Endodermal cell (in vitro differentiated cells): ENCODE results near the gene RASGEF1C. TPM values are rescaled to one million over a fixed set of nuclear protein-coding genes. Genes with fewer than 3 reads are reported as not detected.

ENCODE experiments used
- DNase-seq: peaks from one replicate; pipeline ENCODE4 v3.0.0-alpha.2; 2017
- H3K27ac ChIP-seq: 2 replicates; pipeline ENCODE4 v1.5.1; 2013; ENCODE audit warnings: mild to moderate bottlenecking, low read depth, low read length, moderate library complexity
- H3K27me3 ChIP-seq: 2 replicates; pipeline ENCODE4 v1.6.1; 2013; ENCODE audit warnings: mild to moderate bottlenecking, low read length, moderate library complexity; ENCODE audit not compliant: insufficient read depth, control insufficient read depth, poor library complexity, severe bottlenecking
- H3K36me3 ChIP-seq: 2 replicates; pipeline ENCODE4 v1.7.0; 2013; ENCODE audit warnings: mild to moderate bottlenecking, low read length, moderate library complexity; ENCODE audit not compliant: control insufficient read depth, insufficient read depth
- H3K4me1 ChIP-seq: one replicate; pipeline ENCODE4 v1.7.0; 2013; ENCODE audit warnings: low read length; ENCODE audit not compliant: control insufficient read depth, insufficient read depth
- H3K4me3 ChIP-seq: 2 replicates; pipeline ENCODE4 v1.5.1; 2013; ENCODE audit warnings: mild to moderate bottlenecking, low read length, moderate library complexity
- H3K9ac ChIP-seq: 2 replicates; pipeline ENCODE4 v1.6.1; 2013; ENCODE audit warnings: mild to moderate bottlenecking, low read length, moderate library complexity; ENCODE audit not compliant: poor library complexity, severe bottlenecking; ENCODE audit errors: extremely low read depth
- H3K9me3 ChIP-seq: 2 replicates; pipeline ENCODE4 v1.6.1; 2013; ENCODE audit warnings: mild to moderate bottlenecking, low read length, moderate library complexity; ENCODE audit not compliant: control insufficient read depth
- H3K27ac Mint-ChIP-seq: 2 replicates; pipeline ENCODE4 v1.8.0; 2020; ENCODE audit warnings: mixed read lengths
- H3K27me3 Mint-ChIP-seq: 2 replicates; pipeline ENCODE4 v1.8.0; 2021; ENCODE audit warnings: mild to moderate bottlenecking, mixed read lengths; ENCODE audit not compliant: insufficient read depth
- H3K36me3 Mint-ChIP-seq: 2 replicates; pipeline ENCODE4 v1.8.0; 2020; ENCODE audit warnings: low read depth, mixed read lengths
- H3K4me1 Mint-ChIP-seq: 2 replicates; pipeline ENCODE4 v1.8.0; 2020; ENCODE audit warnings: mixed read lengths
- H3K4me3 Mint-ChIP-seq: 2 replicates; pipeline ENCODE4 v1.8.0; 2020; ENCODE audit warnings: mild to moderate bottlenecking, moderate library complexity, mixed read lengths
- H3K9me3 Mint-ChIP-seq: 2 replicates; pipeline ENCODE4 v1.8.0; 2020; ENCODE audit warnings: mild to moderate bottlenecking, mixed read lengths
- WGBS, 2 experiments: methylation state at CpG; one replicate each; pipeline versions ENCODE4 v1.1.5 to v1.1.7; 2013; ENCODE audit warnings: missing lambda C conversion rate in 2 of 2, mixed read lengths in 1 of 2; ENCODE audit not compliant: insufficient coverage in 1 of 2, insufficient read length in 1 of 2; 5-methylcytosine and 5-hydroxymethylcytosine counted together
- total RNA-seq, 2 donors: library from RNA; stranded (reverse); fragmentation: NEBNext Ultra II Directional in 1 of 2; extraction: Animal tissue kit (Norgen Biotek cat#: 25700) in 1 of 2; gene quantifications; 2 replicates in 1 of 2; 3 replicates in 1 of 2; pipeline ENCODE4 v1.2.1, GENCODE V29; 2021
- TF ChIP-seq, protein P1 (sequence below): fragments of 200-600 bp; sonication (generic); conservative IDR thresholded peaks from 2 replicates; pipeline ENCODE4 v1.5.0; 2021; ENCODE audit warnings: antibody characterized with exemption, mild to moderate bottlenecking

Gene RASGEF1C
- total RNA-seq, 2 donors from 2014 or later, result 0.62 to 0.75 TPM

DNA sequence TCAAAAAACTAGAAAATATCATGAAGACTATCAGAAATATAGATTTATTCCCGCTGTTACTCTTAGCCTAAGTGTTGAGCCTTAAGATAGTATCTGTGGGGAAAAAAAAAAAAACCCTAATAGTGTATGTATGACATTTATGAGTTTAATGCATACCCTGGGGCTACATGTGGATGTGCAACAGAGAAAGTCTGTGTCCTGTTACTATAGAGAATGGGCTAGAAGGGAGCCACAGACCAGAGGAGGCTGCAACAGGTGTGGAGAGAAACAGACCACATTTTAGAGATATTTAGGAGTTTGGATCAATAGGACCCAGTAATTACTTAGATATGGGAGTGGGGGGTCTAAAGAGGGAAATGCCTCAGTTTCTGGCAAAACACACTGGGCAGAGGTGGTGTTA, 152.9 kb downstream of the RASGEF1C start:
- Mint-ChIP-seq H3K4me1 (peaks cover 50% of the 10 kb centered on the region), H3K9me3 (no peaks in the 10 kb centered on the region)

DNA sequence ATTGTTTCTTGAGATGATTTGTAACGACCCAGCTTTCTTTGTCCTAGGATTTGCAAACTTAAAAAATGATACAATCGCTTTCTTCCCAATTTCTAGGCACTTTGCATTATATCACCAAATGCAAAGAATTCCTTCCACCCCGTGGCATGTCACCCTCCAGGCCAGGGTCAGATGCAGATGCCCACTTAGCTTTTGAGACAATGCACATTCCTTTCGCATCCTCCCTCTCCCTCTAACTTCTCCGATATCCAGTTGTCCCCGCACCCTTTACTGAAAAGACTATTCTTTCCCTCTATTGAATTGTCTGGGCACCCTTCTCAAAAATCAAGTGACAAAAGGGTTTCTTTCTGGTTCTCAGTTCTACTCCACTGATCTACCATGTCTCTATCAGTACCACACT, 154.8 kb downstream of the RASGEF1C start:
- no peak overlapping the region for H3K4me3 Mint-ChIP-seq
- H3K9me3 Mint-ChIP-seq, result no peaks in the 10 kb centered on the region
- H3K9ac ChIP-seq, result no peak overlapping the region
- no peak overlapping the region for H3K27ac Mint-ChIP-seq
- no peak overlapping the region for H3K4me3 ChIP-seq
- H3K4me1 Mint-ChIP-seq, result peaks cover 50% of the 10 kb centered on the region
- 81 to 87% methylated on average over 6 of the region's 6 CpGs for WGBS, 2 experiments
- peaks cover 14% of the 10 kb centered on the region for H3K4me1 ChIP-seq
- no peak for DNase-seq
- no peaks in the 10 kb centered on the region for H3K9me3 ChIP-seq
- H3K27me3 ChIP-seq, result no peaks in the 10 kb centered on the region
- TF ChIP-seq, protein P1, sequence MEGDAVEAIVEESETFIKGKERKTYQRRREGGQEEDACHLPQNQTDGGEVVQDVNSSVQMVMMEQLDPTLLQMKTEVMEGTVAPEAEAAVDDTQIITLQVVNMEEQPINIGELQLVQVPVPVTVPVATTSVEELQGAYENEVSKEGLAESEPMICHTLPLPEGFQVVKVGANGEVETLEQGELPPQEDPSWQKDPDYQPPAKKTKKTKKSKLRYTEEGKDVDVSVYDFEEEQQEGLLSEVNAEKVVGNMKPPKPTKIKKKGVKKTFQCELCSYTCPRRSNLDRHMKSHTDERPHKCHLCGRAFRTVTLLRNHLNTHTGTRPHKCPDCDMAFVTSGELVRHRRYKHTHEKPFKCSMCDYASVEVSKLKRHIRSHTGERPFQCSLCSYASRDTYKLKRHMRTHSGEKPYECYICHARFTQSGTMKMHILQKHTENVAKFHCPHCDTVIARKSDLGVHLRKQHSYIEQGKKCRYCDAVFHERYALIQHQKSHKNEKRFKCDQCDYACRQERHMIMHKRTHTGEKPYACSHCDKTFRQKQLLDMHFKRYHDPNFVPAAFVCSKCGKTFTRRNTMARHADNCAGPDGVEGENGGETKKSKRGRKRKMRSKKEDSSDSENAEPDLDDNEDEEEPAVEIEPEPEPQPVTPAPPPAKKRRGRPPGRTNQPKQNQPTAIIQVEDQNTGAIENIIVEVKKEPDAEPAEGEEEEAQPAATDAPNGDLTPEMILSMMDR, result no peak
- H3K27ac ChIP-seq, result no peak overlapping the region
- peaks cover 27% of the 10 kb centered on the region for H3K36me3 ChIP-seq
- H3K36me3 Mint-ChIP-seq, result peaks cover 4% of the 10 kb centered on the region
- H3K27me3 Mint-ChIP-seq, result no peaks in the 10 kb centered on the region

More for the DNA sequence above, 152.9 kb downstream of the RASGEF1C start:
- H3K9ac ChIP-seq, result no peak overlapping the region
- H3K36me3 ChIP-seq, result peaks cover 27% of the 10 kb centered on the region
- peaks cover 6% of the 10 kb centered on the region for H3K36me3 Mint-ChIP-seq
- no peaks in the 10 kb centered on the region for H3K9me3 ChIP-seq
- no peak overlapping the region for H3K27ac Mint-ChIP-seq
- 94% methylated on average over 1 of the region's 1 CpG; no CpG with 5 or more reads in 1 of the 2 experiments for WGBS, 2 experiments
- H3K4me1 ChIP-seq, result peaks cover 18% of the 10 kb centered on the region
- H3K4me3 ChIP-seq, result no peak overlapping the region
- no peaks in the 10 kb centered on the region for H3K27me3 Mint-ChIP-seq
- H3K27me3 ChIP-seq, result no peaks in the 10 kb centered on the region
- TF ChIP-seq, protein P1, result no peak
- no peak for DNase-seq
- no peak overlapping the region for H3K27ac ChIP-seq
- H3K4me3 Mint-ChIP-seq, result no peak overlapping the region

DNA sequence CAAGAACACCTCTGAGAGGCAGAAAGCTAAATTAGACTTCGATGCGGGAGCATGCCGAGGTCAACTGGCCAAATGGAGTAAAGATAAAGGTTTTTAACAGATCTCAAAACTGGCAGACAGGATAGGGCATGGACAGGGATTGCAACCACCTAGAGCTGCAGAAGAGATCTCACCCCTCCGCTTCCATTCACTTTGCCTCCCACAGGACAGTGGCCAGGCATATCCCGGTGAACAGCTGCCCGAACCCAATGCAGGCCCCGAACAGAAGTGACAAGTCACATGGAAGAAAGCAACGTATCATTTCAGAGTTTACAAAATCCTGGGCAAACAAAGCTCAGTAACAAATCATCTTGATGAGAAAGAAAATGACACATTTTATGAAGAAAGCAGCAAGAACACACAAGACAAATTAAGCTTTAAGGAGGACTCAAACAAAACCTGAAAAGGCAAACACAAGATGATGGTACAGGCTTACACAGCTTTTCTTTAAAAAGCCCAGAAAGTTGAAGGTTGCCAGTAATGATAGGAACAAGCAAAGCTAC, 155.9 kb downstream of the RASGEF1C start:
- no peak overlapping the region for H3K4me3 Mint-ChIP-seq
- peaks cover 14% of the 10 kb centered on the region for H3K4me1 ChIP-seq

More for the DNA sequence above, 155.9 kb downstream of the RASGEF1C start:
- no peak for DNase-seq
- no peak overlapping the region for H3K4me3 ChIP-seq
- peaks cover 7% of the 10 kb centered on the region for H3K36me3 Mint-ChIP-seq
- peaks cover 49% of the 10 kb centered on the region for H3K4me1 Mint-ChIP-seq
- no peaks in the 10 kb centered on the region for H3K27me3 Mint-ChIP-seq
- H3K27ac Mint-ChIP-seq, result no peak overlapping the region
- H3K9me3 ChIP-seq, result no peaks in the 10 kb centered on the region
- no peaks in the 10 kb centered on the region for H3K27me3 ChIP-seq
- H3K27ac ChIP-seq, result no peak overlapping the region
- H3K9ac ChIP-seq, result no peak overlapping the region
- 93 to 96% methylated on average over 3 to 8 of the region's 8 CpGs for WGBS, 2 experiments
- TF ChIP-seq, protein P1, result no peak
- peaks cover 19% of the 10 kb centered on the region for H3K36me3 ChIP-seq
- H3K9me3 Mint-ChIP-seq, result peaks cover 2% of the 10 kb centered on the region
